ENCODE data around the gene FNDC8.
"Not testable (repeated sequence)": the region's sequence is repeated elsewhere in the genome, so short reads cannot be mapped to it uniquely, and the experiment has no call there.

The FNDC8 gene

DNA sequence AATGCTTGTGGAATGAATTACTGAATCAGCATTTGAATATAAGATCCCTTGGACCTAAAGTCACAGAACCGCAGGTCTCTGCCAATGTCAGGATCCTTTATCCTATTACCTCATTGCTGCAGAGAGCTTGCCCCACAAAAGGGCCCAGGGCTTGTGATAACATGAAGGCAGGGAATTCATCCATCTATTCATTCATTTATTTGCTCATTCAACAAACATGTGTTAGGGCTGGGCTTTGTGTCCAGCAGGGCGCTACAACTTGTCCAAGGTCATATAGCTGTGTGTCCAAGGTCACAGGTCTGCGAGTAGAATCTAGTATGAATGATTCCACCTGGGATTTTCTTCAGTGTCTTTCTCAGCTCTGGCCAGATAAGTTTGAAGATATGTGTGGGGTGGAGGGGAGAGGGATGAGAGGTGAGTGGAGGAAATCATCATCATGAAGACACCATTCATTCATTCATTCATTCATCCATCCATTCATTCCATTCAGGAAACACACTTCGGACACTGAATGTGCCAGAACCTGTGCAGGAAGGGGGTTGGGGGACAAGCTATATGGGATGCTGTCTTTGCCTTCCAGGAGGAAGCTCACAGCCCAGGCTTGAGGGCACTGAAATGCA, 24.9 kb downstream of the FNDC8 start:
- Mint-ChIP-seq H3K27me3 (peaks cover 27% of the 10 kb centered on the region), H3K36me3 (no peaks in the 10 kb centered on the region), H3K4me1 (no peaks in the 10 kb centered on the region), H3K9me3 (no peaks in the 10 kb centered on the region), H3K27ac (no peak overlapping the region), H3K4me3 (no peak overlapping the region)
- no peak for ATAC-seq

- Mint-ChIP-seq H3K27me3 (peaks cover 30% of the 10 kb centered on the region), H3K9me3 (no peaks in the 10 kb centered on the region), H3K4me3 (no peak within 1 kb of the TSS), H3K36me3 (no peaks in the 10 kb centered on the region), H3K4me1 (no peaks in the 10 kb centered on the region), H3K27ac (no peak within 1 kb of the TSS)
- ATAC-seq = no peak
These were observed 26.0 kb downstream of the FNDC8 start, which contains the start of gene UNC45B for GRCh38 chr17:35147375-35147905. Gene UNC45B, plus strand, starts transcription at chr17:35147817. Its CDS starts 447 bp downstream, at chr17:35148264.

DNA sequence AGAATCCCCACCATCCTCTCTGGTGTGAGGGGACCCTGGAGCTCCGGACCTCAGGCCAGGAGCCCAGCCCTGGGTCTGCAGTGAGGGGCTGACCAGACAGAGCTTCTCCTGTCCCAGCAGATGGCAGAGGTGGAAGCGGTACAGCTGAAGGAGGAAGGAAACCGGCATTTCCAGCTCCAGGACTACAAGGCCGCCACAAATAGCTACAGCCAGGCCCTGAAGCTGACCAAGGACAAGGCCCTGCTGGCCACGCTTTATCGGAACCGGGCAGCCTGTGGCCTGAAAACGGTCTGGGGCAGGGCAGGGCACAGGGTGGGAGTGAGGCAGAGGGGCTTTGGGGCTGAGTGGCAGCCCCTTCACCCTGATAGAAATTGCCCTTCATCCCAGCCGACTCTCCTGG, 26.7 kb downstream of the FNDC8 start:
- no peak for ATAC-seq
- H3K27ac Mint-ChIP-seq = no peak overlapping the region
- H3K4me1 Mint-ChIP-seq = no peaks in the 10 kb centered on the region
- H3K36me3 Mint-ChIP-seq = no peaks in the 10 kb centered on the region
- H3K9me3 Mint-ChIP-seq = no peaks in the 10 kb centered on the region
- H3K4me3 Mint-ChIP-seq = no peak overlapping the region
- peaks cover 30% of the 10 kb centered on the region for H3K27me3 Mint-ChIP-seq

DNA sequence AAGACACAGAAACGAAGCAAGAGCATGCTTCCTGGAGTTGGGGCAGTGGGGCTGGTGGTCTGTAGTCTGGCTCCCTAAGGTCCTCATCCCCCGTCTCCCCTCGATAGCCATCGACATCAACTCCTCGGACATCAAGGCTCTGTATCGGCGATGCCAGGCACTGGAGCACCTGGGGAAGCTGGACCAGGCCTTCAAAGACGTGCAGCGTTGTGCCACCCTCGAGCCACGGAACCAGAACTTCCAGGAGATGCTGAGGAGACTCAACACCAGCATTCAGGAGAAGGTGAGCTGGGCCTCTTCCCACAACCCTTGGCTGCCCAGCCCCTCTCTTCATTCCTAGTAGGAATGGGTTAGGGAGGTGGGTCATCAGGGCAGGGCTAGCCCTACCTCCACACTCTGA, 28.5 kb downstream of the FNDC8 start:
- Mint-ChIP-seq H3K4me1 (no peaks in the 10 kb centered on the region), H3K9me3 (no peaks in the 10 kb centered on the region), H3K27me3 (peaks cover 30% of the 10 kb centered on the region), H3K27ac (no peak overlapping the region), H3K4me3 (no peak overlapping the region), H3K36me3 (no peaks in the 10 kb centered on the region)
- no peak for ATAC-seq

GRCh38 chr17:35151080-35151479, 29.7 kb downstream of the FNDC8 start:
- H3K27ac Mint-ChIP-seq, H3K4me3 Mint-ChIP-seq, H3K36me3 Mint-ChIP-seq, H3K9me3 Mint-ChIP-seq, ATAC-seq, H3K4me1 Mint-ChIP-seq: not testable (repeated sequence)
- peaks cover 37% of the 10 kb centered on the region for H3K27me3 Mint-ChIP-seq

GRCh38 chr17:35152421-35153140, 31.2 kb downstream of the FNDC8 start:
- H3K9me3 Mint-ChIP-seq = no peaks in the 10 kb centered on the region
- peaks cover 40% of the 10 kb centered on the region for H3K27me3 Mint-ChIP-seq
- no peak overlapping the region for H3K27ac Mint-ChIP-seq
- H3K36me3 Mint-ChIP-seq = no peaks in the 10 kb centered on the region
- no peak overlapping the region for H3K4me3 Mint-ChIP-seq
- ATAC-seq = no peak
- H3K4me1 Mint-ChIP-seq = no peaks in the 10 kb centered on the region

DNA sequence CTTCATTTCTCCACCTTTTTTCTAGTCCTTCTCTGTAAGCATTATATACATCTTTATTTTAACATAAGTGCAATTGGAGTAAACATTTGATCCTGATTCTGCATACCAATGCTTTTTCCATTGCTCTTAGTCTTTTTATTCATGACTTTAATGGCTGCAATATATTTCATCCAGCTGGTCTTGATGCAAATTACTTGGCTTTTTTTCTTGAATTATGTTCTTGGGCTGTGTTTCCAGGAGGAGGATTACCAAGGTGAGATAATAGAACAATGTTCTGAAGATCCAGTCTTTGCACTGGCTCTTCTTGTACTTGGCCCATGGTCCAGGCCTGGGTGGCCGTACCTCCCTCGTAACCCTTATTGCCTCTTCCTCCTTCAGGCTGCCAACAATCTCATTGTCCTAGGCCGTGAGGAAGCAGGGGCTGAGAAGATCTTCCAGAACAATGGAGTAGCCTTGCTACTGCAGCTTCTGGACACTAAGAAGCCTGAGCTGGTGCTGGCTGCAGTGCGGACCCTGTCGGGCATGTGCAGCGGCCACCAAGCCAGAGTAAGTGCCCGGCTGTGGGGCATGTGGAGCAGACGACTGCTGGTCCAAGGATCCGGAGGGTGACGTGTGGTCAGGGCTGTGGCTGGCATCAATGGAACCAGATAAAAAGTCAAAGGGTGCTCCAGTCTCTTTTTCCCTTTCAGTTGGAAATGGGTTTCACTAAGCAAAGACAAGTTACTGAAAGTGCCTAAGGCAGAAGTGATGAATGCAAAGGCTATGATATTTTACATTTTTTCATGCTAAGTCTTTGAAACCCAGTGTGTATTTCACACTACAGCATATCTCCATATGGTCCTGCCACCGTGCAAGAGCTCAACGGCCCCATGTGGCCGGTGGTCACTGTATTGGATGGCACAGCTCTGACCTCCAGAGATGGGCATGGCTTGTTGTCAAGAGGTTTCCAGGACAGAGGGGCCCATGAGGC, 33.1 kb downstream of the FNDC8 start:
- Mint-ChIP-seq H3K4me1 (no peaks in the 10 kb centered on the region), H3K27me3 (peaks cover 29% of the 10 kb centered on the region), H3K27ac (no peak overlapping the region), H3K36me3 (no peaks in the 10 kb centered on the region), H3K4me3 (no peak overlapping the region), H3K9me3 (no peaks in the 10 kb centered on the region)
- ATAC-seq = peak; percentile 27

DNA sequence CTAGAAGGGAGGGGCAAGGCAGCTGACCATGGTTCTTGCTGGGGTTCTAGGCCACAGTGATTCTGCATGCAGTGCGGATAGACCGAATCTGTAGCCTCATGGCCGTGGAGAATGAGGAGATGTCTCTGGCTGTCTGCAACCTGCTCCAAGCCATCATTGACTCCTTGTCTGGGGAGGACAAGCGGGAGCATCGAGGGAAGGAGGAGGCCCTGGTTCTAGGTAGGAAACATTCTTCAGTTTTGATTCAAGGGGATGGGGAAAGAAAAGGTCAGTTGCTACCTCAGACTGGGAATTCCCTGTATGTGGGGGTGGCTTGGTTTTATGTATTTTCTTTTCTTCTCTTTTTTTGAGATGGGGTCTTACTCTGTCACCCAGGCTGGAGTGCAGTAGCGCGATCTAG, 33.8 kb downstream of the FNDC8 start:
- H3K4me3 Mint-ChIP-seq = no peak overlapping the region
- H3K27ac Mint-ChIP-seq = no peak overlapping the region
- ATAC-seq = no peak
- H3K4me1 Mint-ChIP-seq = no peaks in the 10 kb centered on the region
- peaks cover 21% of the 10 kb centered on the region for H3K27me3 Mint-ChIP-seq
- no peaks in the 10 kb centered on the region for H3K9me3 Mint-ChIP-seq
- no peaks in the 10 kb centered on the region for H3K36me3 Mint-ChIP-seq

DNA sequence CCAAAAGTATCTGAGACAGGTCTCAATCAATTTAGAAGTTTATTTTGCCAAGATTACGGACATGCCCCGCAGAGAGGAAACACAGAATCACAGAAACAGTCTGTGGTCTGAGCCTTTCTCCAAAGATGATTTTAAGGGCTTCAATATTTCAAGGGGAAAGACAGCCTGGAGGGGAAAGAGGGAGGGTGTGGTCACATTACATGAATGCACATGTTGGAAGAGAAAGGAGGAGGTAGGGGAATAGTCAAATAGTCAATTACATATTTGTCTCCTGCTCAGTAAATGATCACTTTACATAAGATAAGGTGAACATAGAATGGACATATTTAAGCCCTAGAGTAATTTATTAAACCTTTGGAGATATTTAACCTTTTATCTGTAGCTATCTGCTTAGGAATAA, 38.5 kb downstream of the FNDC8 start:
- peaks cover 54% of the 10 kb centered on the region for H3K27me3 Mint-ChIP-seq
- ATAC-seq = no peak
- H3K4me1 Mint-ChIP-seq = no peaks in the 10 kb centered on the region
- H3K9me3 Mint-ChIP-seq = no peaks in the 10 kb centered on the region
- no peak overlapping the region for H3K27ac Mint-ChIP-seq
- H3K4me3 Mint-ChIP-seq = no peak overlapping the region
- H3K36me3 Mint-ChIP-seq = no peaks in the 10 kb centered on the region

DNA sequence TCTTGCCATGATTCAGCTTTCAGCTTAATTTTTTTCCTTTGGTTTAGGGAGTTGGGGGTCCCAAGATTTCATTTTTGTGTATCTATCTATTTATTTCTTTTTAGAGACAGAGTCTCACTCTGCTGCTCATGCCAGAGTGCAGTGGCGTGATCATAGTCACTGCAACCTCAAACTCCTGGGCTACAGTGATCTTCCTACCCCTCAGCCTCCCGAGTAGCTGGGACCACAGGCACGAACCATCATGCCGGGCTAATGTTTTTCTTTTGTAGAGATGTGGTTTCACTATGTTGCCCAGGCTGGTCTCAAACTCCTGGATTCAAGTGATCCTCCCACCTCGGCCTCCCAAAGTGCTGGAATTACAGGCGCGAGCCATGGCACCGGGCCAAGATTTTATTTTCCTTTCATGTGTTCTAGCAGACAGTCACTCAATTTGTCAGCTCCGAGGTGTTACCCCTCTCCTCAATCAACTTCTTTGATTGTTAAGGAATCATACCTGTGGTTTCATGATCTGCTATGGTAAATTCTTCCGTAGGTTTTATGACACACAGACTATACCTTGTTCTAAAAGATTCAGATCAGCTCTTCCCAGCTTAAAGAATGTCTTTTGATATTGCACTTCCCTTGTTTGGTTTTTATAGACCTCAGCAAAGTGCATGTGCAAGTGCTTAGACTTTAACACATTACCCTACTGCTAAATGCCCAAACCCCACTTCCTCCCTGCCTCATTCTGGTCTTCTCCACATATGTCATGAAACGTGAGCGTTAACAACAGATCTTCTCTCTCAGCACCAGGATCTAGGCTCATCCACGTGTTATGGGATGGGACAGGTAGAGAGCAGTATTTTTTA, 39.2 kb downstream of the FNDC8 start:
- Mint-ChIP-seq H3K36me3 (no peaks in the 10 kb centered on the region), H3K4me3 (no peak overlapping the region), H3K27ac (no peak overlapping the region), H3K27me3 (peaks cover 56% of the 10 kb centered on the region), H3K9me3 (no peaks in the 10 kb centered on the region), H3K4me1 (no peaks in the 10 kb centered on the region)
- no peak for ATAC-seq

- Mint-ChIP-seq H3K9me3 (no peaks in the 10 kb centered on the region), H3K4me3 (no peak overlapping the region), H3K27me3 (peaks cover 53% of the 10 kb centered on the region), H3K36me3 (no peaks in the 10 kb centered on the region), H3K27ac (no peak overlapping the region), H3K4me1 (no peaks in the 10 kb centered on the region)
- ATAC-seq = no peak
These were observed 39.9 kb downstream of the FNDC8 start for GRCh38 chr17:35161281-35161761.

DNA sequence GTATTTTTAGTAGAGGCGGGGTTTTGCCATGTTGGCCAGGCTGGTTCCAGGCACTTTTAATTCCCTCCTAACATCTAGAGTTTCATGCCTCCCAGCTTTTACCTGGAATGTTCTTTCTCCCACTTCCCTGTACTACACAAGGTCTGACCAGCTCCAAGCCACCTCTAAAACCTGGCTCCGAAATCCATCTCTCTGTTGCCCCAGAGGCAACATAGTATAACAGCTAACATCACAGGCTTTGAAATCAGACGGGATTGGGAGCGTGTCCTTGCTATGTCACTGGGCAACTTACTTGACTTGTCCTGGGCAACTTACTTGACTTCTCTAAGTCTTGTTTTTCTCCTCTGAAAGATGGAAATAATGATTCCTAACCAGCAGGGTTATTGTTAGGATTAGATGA, 41.3 kb downstream of the FNDC8 start:
- H3K4me3 Mint-ChIP-seq = no peak overlapping the region
- no peaks in the 10 kb centered on the region for H3K36me3 Mint-ChIP-seq
- ATAC-seq = no peak
- H3K27ac Mint-ChIP-seq = no peak overlapping the region
- H3K4me1 Mint-ChIP-seq = no peaks in the 10 kb centered on the region
- H3K9me3 Mint-ChIP-seq = no peaks in the 10 kb centered on the region
- H3K27me3 Mint-ChIP-seq = peaks cover 61% of the 10 kb centered on the region

DNA sequence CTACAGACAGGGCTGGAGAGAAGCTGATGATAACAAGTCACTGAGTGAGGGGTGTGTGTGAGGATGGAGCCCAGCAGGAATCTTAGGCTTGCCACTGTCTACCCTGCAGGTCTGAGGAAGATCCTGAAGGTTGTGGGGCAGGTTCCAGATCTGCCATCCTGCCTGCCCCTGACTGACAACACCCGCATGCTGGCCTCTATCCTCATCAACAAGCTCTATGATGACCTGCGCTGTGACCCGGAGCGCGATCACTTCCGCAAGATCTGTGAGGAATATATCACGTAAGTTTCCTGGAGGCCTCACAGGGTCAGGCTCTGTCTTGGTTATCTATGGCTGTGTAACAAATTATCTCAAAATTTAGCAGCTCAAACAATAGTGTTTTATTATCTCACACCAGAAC, 42.5 kb downstream of the FNDC8 start:
- H3K9me3 Mint-ChIP-seq = no peaks in the 10 kb centered on the region
- no peak overlapping the region for H3K4me3 Mint-ChIP-seq
- no peaks in the 10 kb centered on the region for H3K36me3 Mint-ChIP-seq
- H3K27me3 Mint-ChIP-seq = peaks cover 72% of the 10 kb centered on the region
- no peaks in the 10 kb centered on the region for H3K4me1 Mint-ChIP-seq
- no peak overlapping the region for H3K27ac Mint-ChIP-seq
- no peak for ATAC-seq

DNA sequence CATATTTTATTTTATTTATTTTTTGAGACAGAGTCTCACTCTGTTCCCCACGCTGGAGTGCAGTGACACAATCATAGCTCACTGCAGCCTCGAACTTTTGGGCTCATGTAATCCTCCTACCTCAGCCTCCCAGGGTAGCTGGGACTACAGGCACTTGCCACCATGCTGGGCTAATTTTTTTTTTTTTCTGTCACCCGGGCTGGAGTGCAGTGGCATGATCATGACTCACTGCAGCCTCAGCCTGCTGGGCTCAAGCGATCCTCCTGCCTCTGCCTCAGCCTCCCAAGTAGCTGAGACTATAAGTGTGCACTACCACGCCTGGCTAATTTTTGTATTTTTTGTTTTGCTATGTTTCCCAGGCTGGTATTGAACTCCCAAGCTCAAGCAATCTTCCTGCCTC, 43.3 kb downstream of the FNDC8 start:
- Mint-ChIP-seq H3K27me3 (peaks cover 80% of the 10 kb centered on the region), H3K36me3 (no peaks in the 10 kb centered on the region), H3K9me3 (no peaks in the 10 kb centered on the region), H3K4me3 (no peak overlapping the region), H3K4me1 (no peaks in the 10 kb centered on the region), H3K27ac (no peak overlapping the region)
- ATAC-seq = no peak

Data from stimulated activated memory B cell treated with anti-CD40 and anti-IgM and Interleukin-4, amounts not matched to agents 10 μg/mL and 1 μg/mL and 100 μg/mL, for 72 hours (primary cell).